ENCODE results near the gene ZFYVE1.
"Not testable (repeated sequence)": the region's sequence is repeated elsewhere in the genome, so short reads cannot be mapped to it uniquely, and the experiment has no call there.

Gene ZFYVE1

GRCh38 chr14:73026845-73027542 lies at the start of gene ZFYVE1:
ZFYVE1 (minus strand) TSS chr14:73027106; CDS start chr14:73024508, 2,598 bp downstream.
- DNase-seq (ENCODE audit: low spot score) = peak; percentile 99

- DNase-seq (ENCODE audit: low spot score) = no peak
Measured at GRCh38 chr14:73069585-73069984, 42.7 kb upstream of the ZFYVE1 start.

DNA sequence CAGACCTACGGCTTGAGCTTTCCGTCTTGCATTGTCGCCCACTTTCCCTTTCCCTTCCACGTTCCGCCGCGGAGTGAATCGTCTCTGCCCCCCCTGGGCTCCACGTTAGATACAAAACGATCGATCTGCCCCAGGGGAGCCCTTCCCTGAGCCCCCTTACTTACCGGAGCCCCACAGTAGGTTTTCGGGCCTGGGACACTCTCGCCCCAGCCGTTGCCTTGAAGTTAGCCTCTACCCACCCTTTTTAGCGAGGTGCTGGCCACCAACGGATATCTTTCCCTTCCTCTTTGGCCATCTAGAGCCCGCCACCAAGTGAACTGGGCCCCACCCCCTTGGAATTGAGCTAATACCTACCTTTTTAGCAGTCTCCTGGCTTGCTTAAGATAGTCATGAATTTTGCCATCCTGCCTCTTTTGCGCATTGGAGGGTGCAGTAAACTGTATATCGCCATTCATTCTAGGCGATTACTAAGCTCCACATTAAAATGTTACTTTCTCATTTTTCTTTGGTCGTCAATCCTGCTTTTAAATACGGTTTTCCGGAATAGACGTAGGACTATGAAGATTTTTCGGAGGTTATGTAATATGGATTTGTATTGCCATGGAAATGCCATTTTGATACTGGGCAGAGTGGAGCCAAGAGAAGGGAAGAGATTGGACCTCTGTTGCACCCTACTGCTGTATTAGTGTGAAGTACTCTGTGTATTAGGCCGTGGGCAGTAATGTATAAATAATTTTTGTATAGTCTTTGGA lies 32.2 kb upstream of the ZFYVE1 start:
- DNase-seq (ENCODE audit: low spot score) = peak; percentile 44

DNA sequence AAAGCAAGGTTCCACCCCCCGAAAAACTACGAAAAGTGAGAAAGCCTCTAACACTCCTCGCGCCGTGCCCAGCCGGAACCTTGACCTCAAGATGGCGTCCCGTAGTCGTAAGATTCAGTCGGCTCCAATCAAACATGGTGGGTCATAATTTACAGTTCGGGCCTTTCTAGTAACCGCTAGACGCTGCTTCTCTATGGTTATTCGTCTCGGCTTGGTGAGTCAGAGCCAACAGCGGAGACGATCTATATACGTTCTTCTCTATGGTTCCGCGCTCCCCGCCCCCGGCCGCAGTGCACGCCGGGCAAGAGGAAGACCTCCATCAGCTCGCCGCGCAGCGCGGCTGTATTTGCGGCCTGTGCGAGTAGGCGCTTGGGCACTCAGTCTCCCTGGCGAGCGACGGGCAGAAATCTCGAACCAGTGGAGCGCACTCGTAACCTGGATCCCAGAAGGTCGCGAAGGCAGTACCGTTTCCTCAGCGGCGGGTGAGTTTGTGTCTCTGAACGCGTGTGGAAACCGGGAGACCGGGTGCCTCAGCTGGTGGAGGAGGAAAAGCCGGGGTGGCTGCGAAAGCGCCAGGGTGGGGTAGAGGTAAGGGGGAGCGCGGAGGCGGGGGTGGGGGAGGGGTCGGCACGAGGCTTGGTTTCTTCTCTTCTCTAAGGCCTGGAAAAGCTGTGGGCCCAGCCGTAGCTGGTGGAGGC lies 31.5 kb upstream of the ZFYVE1 start, which contains the start of gene RBM25:
TSS of gene RBM25 (plus strand) at position 311 of the 698 bp plus-strand sequence. CDS start 13,108 bp downstream, outside the sequence.
- peak; percentile 99 for DNase-seq (ENCODE audit: low spot score)

DNA sequence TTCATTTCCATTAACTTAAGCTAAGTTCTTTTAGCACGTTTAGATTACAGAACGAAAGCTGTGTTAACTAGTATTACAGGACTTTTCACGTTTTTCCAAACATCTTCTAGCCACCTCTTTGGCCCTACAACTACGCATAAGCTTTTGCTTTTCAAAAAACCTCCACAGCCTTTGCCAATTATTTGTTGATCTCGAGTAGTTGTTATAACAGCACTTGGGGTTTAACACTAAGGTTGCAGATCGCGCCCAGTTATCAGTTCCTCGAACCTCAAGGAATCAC lies 31.0 kb upstream of the ZFYVE1 start:
- no peak for DNase-seq (ENCODE audit: low spot score)

GRCh38 chr14:73055251-73055650 lies 28.3 kb upstream of the ZFYVE1 start:
- DNase-seq (ENCODE audit: low spot score) = no peak

DNA sequence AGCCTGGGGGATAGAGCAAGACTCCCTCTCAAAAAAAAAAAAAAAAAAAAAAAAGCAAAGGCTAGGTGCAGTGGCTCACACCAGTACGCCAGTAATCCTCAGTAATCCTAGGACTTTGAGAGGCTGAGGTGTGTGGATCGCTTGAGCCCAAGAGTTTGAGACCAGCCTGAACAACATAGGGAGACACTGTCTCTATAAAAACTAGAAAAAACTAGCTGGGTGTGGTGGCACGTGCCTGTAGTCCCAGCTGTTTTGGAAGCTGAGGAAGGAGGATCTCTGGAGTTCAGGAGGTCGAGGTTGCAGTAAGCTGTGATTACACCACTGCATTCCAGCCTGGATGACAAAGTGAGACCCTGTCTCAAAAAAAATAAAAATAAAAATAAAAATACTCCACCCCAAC lies 22.5 kb upstream of the ZFYVE1 start:
- no peak for DNase-seq (ENCODE audit: low spot score)

DNA sequence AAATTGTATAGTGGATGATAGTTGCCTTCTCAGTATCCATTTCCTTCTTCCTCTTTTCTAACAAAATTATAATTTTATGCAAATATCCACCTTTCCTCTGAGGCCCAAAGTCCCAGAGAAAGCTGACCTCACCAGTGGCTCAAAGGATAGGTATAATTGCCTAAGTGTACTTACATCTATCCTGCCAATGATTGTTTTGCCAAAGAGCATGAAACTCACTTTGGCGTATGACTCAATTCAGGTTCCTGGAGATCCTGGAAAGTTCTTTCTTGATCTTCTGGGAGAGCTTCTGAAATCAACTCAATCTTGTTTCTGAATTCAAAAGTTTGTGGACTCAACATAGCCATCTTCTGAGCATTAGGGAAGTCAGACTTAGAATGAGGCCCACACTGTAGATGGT lies 20.9 kb upstream of the ZFYVE1 start:
- DNase-seq (ENCODE audit: low spot score) = no peak

- peak; percentile 87 for DNase-seq (ENCODE audit: low spot score)
Measured at GRCh38 chr14:73036706-73037450, 10.0 kb upstream of the ZFYVE1 start.

GRCh38 chr14:73027984-73028383 lies 1.1 kb upstream of the ZFYVE1 start:
- DNase-seq (ENCODE audit: low spot score) = no peak

- no peak for DNase-seq (ENCODE audit: low spot score)
Measured at GRCh38 chr14:73027546-73027945, 640 bp upstream of the ZFYVE1 start.

DNA sequence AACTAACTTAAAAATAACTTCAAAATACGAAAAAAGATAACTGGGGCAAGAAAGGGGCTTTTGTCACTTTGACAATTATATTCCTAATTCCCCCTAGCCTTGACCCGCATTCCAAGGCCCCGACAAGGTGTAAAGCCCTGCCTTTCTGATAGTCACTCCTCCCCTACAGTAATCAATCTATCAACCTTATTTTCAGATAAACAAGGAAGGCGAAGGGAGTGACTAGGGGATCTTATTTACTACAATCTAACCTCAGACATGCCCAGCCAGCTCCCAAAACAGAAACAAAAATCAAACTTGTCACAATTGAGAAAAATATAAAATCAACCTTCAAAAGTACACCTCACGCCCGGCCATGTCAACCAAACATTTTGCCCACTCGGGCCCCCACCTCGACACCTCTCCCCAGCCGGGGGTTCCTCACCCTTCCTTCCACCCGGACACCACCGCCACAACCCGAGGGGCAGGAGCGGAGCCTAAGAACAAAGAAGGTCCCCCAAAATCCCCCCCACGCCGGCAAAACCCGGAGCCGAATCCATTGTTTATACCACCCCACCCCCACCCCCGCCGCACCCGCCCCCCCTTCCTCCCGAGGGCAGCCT lies 562 bp downstream of the ZFYVE1 start:
- DNase-seq (ENCODE audit: low spot score) = no peak

DNA sequence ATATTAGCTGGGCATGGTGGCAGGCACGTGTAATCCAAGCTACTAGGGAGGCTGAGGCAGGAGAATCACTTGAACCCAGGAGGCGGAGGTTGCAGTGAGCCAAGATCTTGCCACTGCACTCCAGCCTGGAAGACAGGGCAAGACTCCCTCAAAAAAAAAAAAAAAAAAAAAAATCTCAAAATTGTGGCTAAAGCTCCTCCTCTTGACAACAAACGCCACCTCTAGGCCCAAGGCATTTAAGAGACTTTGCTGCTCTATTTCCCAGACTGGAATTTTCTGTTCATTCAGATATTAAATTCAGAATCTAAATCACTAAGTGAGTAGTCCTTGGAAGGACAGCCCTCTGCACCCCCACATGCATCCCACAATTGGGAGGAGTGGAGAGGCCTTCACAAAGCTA lies 1.4 kb downstream of the ZFYVE1 start:
- DNase-seq (ENCODE audit: low spot score) = no peak

- DNase-seq (ENCODE audit: low spot score) = no peak
Measured at GRCh38 chr14:73022051-73022450, 4.9 kb downstream of the ZFYVE1 start.

- peak; percentile 13 for DNase-seq (ENCODE audit: low spot score)
Measured at GRCh38 chr14:73016011-73016410, 10.9 kb downstream of the ZFYVE1 start.

- DNase-seq (ENCODE audit: low spot score) = not testable (repeated sequence)
Measured at GRCh38 chr14:73015552-73015951, 11.4 kb downstream of the ZFYVE1 start.

- DNase-seq (ENCODE audit: low spot score) = no peak
Measured at GRCh38 chr14:73014105-73014504, 12.8 kb downstream of the ZFYVE1 start.

GRCh38 chr14:73011189-73011588 lies 15.7 kb downstream of the ZFYVE1 start:
- not testable (repeated sequence) for DNase-seq (ENCODE audit: low spot score)

- no peak for DNase-seq (ENCODE audit: low spot score)
Measured at GRCh38 chr14:73008501-73008900, 18.4 kb downstream of the ZFYVE1 start.

GRCh38 chr14:73007835-73008234 lies 19.1 kb downstream of the ZFYVE1 start:
- DNase-seq (ENCODE audit: low spot score) = no peak

- not testable (repeated sequence) for DNase-seq (ENCODE audit: low spot score)
Measured at GRCh38 chr14:73004641-73005040, 22.3 kb downstream of the ZFYVE1 start.

- DNase-seq (ENCODE audit: low spot score) = no peak
Measured at GRCh38 chr14:73003681-73004080, 23.2 kb downstream of the ZFYVE1 start.

Data from kidney tubule cell (primary cell).